ENCODE measurements around the gene CHST7.

CHST7 gene

GRCh38 chrX:46637938-46638337 lies 64.4 kb downstream of the CHST7 start:
- no peaks in the 10 kb centered on the region for H3K36me3 ChIP-seq (ENCODE audit: control insufficient read depth, low read length)
- no peaks in the 10 kb centered on the region for H3F3A ChIP-seq (ENCODE audit: control insufficient read depth, insufficient read depth)
- no peaks in the 10 kb centered on the region for H3K9me2 ChIP-seq (replicated peaks; ENCODE audit: control insufficient read depth, low read length)
- H4K20me1 ChIP-seq (ENCODE audit: control insufficient read depth, insufficient read depth, low read depth, low read length): no peaks in the 10 kb centered on the region
- H3K4me3 ChIP-seq (ENCODE audit: low read length): no peak overlapping the region
- H3K4me2 ChIP-seq (ENCODE audit: low read length): no peak overlapping the region
- TF ChIP-seq EZH2phosphoT487 (IDR thresholded peaks at IDR 0.05; ENCODE audit: borderline replicate concordance, low read length): no peak
- no peak for TF ChIP-seq CTCF (IDR thresholded peaks at IDR 0.05; ENCODE audit: low read depth, low read length, poor library complexity, severe bottlenecking)
- no peaks in the 10 kb centered on the region for H3K4me1 ChIP-seq (ENCODE audit: control insufficient read depth, low read length)
- no peaks in the 10 kb centered on the region for H3K27me3 ChIP-seq (ENCODE audit: control insufficient read depth, low read length)
- H3K27ac ChIP-seq (ENCODE audit: low read depth, low read length): no peak overlapping the region
- H3K9me3 ChIP-seq (ENCODE audit: control insufficient read depth, insufficient read depth, low read length): no peaks in the 10 kb centered on the region
- H3K79me2 ChIP-seq (ENCODE audit: control insufficient read depth, low read length): no peaks in the 10 kb centered on the region

DNA sequence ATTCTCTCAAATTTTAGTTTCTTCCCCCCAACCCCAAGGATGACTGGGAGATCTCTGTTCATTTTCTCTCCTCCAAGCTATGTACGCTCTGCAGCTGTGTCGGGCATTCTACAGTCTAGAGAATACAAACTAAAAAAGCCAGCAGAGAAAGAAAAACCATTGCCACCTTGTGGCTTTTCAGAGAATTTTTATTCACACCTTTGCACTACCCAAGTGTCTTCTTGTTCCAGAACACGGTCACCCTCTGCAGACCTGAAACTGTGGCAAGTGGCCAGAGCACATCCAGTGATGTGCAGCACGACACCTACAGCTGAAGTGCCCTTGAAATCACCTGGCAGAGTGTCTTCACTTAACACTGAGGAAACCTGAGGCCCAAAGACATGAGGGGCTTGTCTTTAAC lies 68.6 kb downstream of the CHST7 start:
- TF ChIP-seq CTCF (IDR thresholded peaks at IDR 0.05; ENCODE audit: low read depth, low read length, poor library complexity, severe bottlenecking) (peak; percentile 35), EZH2phosphoT487 (IDR thresholded peaks at IDR 0.05; ENCODE audit: borderline replicate concordance, low read length) (no peak)
- H4K20me1 ChIP-seq (ENCODE audit: control insufficient read depth, insufficient read depth, low read depth, low read length): no peaks in the 10 kb centered on the region
- no peak overlapping the region for H3K4me3 ChIP-seq (ENCODE audit: low read length)
- H3K4me1 ChIP-seq (ENCODE audit: control insufficient read depth, low read length): no peaks in the 10 kb centered on the region
- no peaks in the 10 kb centered on the region for H3F3A ChIP-seq (ENCODE audit: control insufficient read depth, insufficient read depth)
- no peaks in the 10 kb centered on the region for H3K36me3 ChIP-seq (ENCODE audit: control insufficient read depth, low read length)
- H3K4me2 ChIP-seq (ENCODE audit: low read length): no peak overlapping the region
- no peak overlapping the region for H3K27ac ChIP-seq (ENCODE audit: low read depth, low read length)
- no peaks in the 10 kb centered on the region for H3K9me2 ChIP-seq (replicated peaks; ENCODE audit: control insufficient read depth, low read length)
- H3K9me3 ChIP-seq (ENCODE audit: control insufficient read depth, insufficient read depth, low read length): no peaks in the 10 kb centered on the region
- no peaks in the 10 kb centered on the region for H3K27me3 ChIP-seq (ENCODE audit: control insufficient read depth, low read length)
- H3K79me2 ChIP-seq (ENCODE audit: control insufficient read depth, low read length): no peaks in the 10 kb centered on the region

GRCh38 chrX:46643636-46644035 lies 70.1 kb downstream of the CHST7 start:
- Histone ChIP-seq H3K79me2 (ENCODE audit: control insufficient read depth, low read length) (no peaks in the 10 kb centered on the region), H4K20me1 (ENCODE audit: control insufficient read depth, insufficient read depth, low read depth, low read length) (no peaks in the 10 kb centered on the region), H3K9me2 (replicated peaks; ENCODE audit: control insufficient read depth, low read length) (no peaks in the 10 kb centered on the region), H3K27ac (ENCODE audit: low read depth, low read length) (no peak overlapping the region), H3K4me1 (ENCODE audit: control insufficient read depth, low read length) (no peaks in the 10 kb centered on the region), H3K4me2 (ENCODE audit: low read length) (no peak overlapping the region), H3K36me3 (ENCODE audit: control insufficient read depth, low read length) (no peaks in the 10 kb centered on the region), H3K4me3 (ENCODE audit: low read length) (no peak overlapping the region), H3K9me3 (ENCODE audit: control insufficient read depth, insufficient read depth, low read length) (no peaks in the 10 kb centered on the region), H3F3A (ENCODE audit: control insufficient read depth, insufficient read depth) (no peaks in the 10 kb centered on the region), H3K27me3 (ENCODE audit: control insufficient read depth, low read length) (no peaks in the 10 kb centered on the region)
- no peak for TF ChIP-seq CTCF (IDR thresholded peaks at IDR 0.05; ENCODE audit: low read depth, low read length, poor library complexity, severe bottlenecking)
- no peak for TF ChIP-seq EZH2phosphoT487 (IDR thresholded peaks at IDR 0.05; ENCODE audit: borderline replicate concordance, low read length)

DNA sequence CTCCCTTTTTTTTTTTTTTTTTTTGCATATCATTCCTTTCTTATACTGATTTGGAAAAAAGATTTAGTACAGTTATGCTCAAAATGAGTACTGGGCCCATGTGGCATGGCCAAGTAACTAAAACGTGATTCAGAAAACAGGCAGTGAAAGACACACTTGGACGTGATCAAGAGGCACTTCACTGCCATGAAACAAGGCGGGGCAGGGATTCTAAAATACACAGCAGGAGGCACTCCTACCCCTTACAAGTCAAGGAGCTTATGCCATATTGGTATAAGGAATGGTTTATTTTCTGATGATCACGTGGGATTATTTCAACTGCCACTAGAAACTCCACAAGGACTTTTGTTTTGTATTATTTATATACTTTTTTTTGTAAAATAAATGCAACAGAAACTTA lies 72.0 kb downstream of the CHST7 start:
- Histone ChIP-seq H3K4me2 (ENCODE audit: low read length) (no peak overlapping the region), H3K4me3 (ENCODE audit: low read length) (no peak overlapping the region), H3K36me3 (ENCODE audit: control insufficient read depth, low read length) (no peaks in the 10 kb centered on the region), H3F3A (ENCODE audit: control insufficient read depth, insufficient read depth) (no peaks in the 10 kb centered on the region), H3K9me2 (replicated peaks; ENCODE audit: control insufficient read depth, low read length) (no peaks in the 10 kb centered on the region), H3K9me3 (ENCODE audit: control insufficient read depth, insufficient read depth, low read length) (no peaks in the 10 kb centered on the region), H3K27ac (ENCODE audit: low read depth, low read length) (no peak overlapping the region), H3K79me2 (ENCODE audit: control insufficient read depth, low read length) (no peaks in the 10 kb centered on the region), H3K27me3 (ENCODE audit: control insufficient read depth, low read length) (no peaks in the 10 kb centered on the region), H4K20me1 (ENCODE audit: control insufficient read depth, insufficient read depth, low read depth, low read length) (no peaks in the 10 kb centered on the region), H3K4me1 (ENCODE audit: control insufficient read depth, low read length) (no peaks in the 10 kb centered on the region)
- TF ChIP-seq CTCF (IDR thresholded peaks at IDR 0.05; ENCODE audit: low read depth, low read length, poor library complexity, severe bottlenecking) (no peak), EZH2phosphoT487 (IDR thresholded peaks at IDR 0.05; ENCODE audit: borderline replicate concordance, low read length) (no peak)

All from DOHH2 (cell line).